Caco-2 (cell line): ENCODE measurements around the gene ABCA5. TPM values are rescaled to one million over a fixed set of nuclear protein-coding genes. Genes with fewer than 3 reads are reported as not detected.

Source experiments
- BruUV-seq: library from RNA; stranded (reverse); fragments of 400-500 nt; replicated peaks from 2 replicates; lab custom pipeline; 2021; lab: Mats Ljungman, UMichigan
- CTCF ChIA-PET: fragments of 300-600 bp; sonication (Branson Sonifier 250); formaldehyde crosslinking; loops from one replicate; lab custom pipeline; 2022; ENCODE audit warnings: antibody characterized with exemption; lab: Charles Lee
- POLR2A ChIA-PET: fragments of 300-600 bp; sonication (Branson Sonifier 250); formaldehyde crosslinking; loops from one replicate; lab custom pipeline; 2022; ENCODE audit warnings: antibody characterized with exemption; lab: Charles Lee
- DNase-seq, 2 experiments: peaks; one replicate each; pipeline versions ENCODE4 v3.0.0 to v3.0.0-alpha.2; 2020 to 2022
- H3K27me3 ChIP-seq: replicated peaks from 2 replicates; pipeline ENCODE4 v1.6.0; 2011; ENCODE audit warnings: low read length; ENCODE audit not compliant: control insufficient read depth, insufficient read depth
- H3K36me3 ChIP-seq: 2 replicates; pipeline ENCODE4 v1.5.1; 2011; ENCODE audit warnings: low read length; ENCODE audit not compliant: control insufficient read depth, insufficient read depth
- H3K4me1 ChIP-seq: fragments of 250-450 bp; sonication (Bioruptor Pico); 2 replicates; pipeline ENCODE4 v1.5.1; 2020; ENCODE audit warnings: mild to moderate bottlenecking
- H3K4me3 ChIP-seq: 2 replicates; pipeline ENCODE4 v1.5.1; 2011; ENCODE audit warnings: low read depth, mild to moderate bottlenecking, control low read depth, low read length
- H3K9me3 ChIP-seq: fragments of 250-450 bp; sonication (Bioruptor Pico); 2 replicates; pipeline ENCODE4 v1.5.1; 2020; ENCODE audit warnings: mild to moderate bottlenecking, moderate library complexity
- H3K27ac Mint-ChIP-seq: one replicate; pipeline ENCODE4 v1.8.0; 2022; ENCODE audit warnings: mixed read lengths; ENCODE audit not compliant: unreplicated experiment
- H3K27me3 Mint-ChIP-seq: one replicate; pipeline ENCODE4 v1.8.0; 2022; ENCODE audit warnings: mixed read lengths; ENCODE audit not compliant: insufficient read depth, unreplicated experiment
- H3K36me3 Mint-ChIP-seq: one replicate; pipeline ENCODE4 v1.8.0; 2022; ENCODE audit warnings: mild to moderate bottlenecking, mixed read lengths; ENCODE audit not compliant: insufficient read depth, unreplicated experiment
- H3K4me1 Mint-ChIP-seq: one replicate; pipeline ENCODE4 v1.8.0; 2022; ENCODE audit warnings: low read depth, mixed read lengths; ENCODE audit not compliant: unreplicated experiment
- H3K4me3 Mint-ChIP-seq: one replicate; pipeline ENCODE4 v1.8.0; 2022; ENCODE audit warnings: mild to moderate bottlenecking, moderate library complexity, mixed read lengths; ENCODE audit not compliant: unreplicated experiment
- H3K9me3 Mint-ChIP-seq: one replicate; pipeline ENCODE4 v1.8.0; 2022; ENCODE audit warnings: mixed read lengths; ENCODE audit not compliant: unreplicated experiment
- intact Hi-C: fragments of 100-400 bp; cut with micrococcal nuclease; formaldehyde crosslinking; loops from one replicate; pipeline ENCODE4 v1.10.0; 2022; ENCODE audit not compliant: unreplicated experiment
- total RNA-seq: library from RNA; stranded (reverse); gene quantifications from 2 replicates; pipeline ENCODE4 v1.2.3, GENCODE V29; 2022
- TF ChIP-seq, protein P1 (sequence below), 2 experiments: fragments of 200-600 bp in 1 of 2; IDR thresholded peaks; 1 replicate in 1 of 2; 2 replicates in 1 of 2; pipeline versions ENCODE4 v1.5.1 to v1.8.0; 2011 to 2022; ENCODE audit warnings: antibody characterized with exemption in 1 of 2, control low read depth in 1 of 2, inconsistent platforms in 1 of 2, low read depth in 1 of 2, low read length in 1 of 2, mild to moderate bottlenecking in 1 of 2, moderate library complexity in 1 of 2; ENCODE audit not compliant: insufficient read depth in 1 of 2, severe bottlenecking in 1 of 2, unreplicated experiment in 1 of 2

The ABCA5 gene
- total RNA-seq, 1 experiment from 2014 or later: 11.0 TPM

DNA sequence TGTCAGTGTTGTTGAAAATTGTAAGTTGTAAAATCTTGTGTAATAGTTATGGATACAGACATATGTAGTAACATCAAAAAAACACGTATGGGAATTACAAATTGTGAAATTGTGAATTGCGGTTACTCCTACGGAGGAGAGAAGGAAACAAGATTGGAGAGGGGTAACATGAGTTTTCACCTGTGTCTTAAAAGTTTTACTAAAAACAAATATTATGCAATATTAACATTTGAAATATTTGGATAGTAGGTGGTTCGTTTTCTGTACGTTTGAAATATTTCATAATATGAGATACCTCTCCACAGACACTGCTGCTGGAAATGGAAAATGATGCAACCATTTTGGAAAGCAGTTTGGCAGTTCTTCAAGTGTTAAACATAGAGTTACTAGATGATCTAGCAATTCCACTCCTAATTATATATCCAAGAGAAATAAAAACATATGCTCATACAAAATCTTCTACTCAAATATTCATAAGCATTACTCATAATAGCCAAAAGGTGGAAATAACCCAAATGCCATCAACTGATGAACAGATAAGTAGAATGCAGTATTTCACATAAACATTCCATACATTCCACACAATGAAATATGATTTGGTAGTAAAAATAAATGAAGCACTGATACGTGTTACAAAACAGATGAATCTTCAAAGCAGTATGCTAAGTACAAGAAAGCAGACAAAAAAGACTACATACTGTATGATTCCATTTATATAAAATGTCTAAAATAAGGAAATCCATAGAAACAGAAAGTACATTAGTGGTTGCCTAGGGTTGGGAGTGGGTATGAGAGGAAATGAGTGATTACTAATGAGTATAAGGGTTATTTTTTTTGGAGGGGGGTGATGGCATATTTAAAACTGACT, 57.6 kb downstream of the ABCA5 start:
- intact Hi-C loops: no loop called here

DNA sequence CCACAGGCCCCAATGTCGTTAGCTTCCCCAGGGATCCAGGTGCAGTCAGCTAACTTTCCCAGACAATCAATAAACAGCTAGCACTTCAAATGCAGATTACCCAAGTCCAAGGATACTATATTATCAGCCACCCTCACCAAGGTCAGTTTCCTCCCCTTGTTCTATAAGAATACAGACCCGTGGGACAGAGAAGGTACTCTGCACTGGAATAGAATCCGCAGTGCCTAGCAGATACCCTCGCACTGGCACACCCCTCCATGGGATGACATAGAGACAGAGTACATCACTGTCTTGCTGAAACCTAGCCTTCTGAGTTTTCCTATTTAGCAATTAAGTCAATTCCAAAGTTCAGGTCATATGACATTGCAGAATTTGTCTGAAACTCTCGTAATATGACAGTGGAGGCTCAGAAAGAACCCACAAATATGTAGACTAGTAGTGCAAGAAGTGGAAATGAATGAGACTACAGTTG, 58.4 kb downstream of the ABCA5 start:
- no peaks in the 10 kb centered on the region for H3K27me3 Mint-ChIP-seq
- TF ChIP-seq, protein P1, sequence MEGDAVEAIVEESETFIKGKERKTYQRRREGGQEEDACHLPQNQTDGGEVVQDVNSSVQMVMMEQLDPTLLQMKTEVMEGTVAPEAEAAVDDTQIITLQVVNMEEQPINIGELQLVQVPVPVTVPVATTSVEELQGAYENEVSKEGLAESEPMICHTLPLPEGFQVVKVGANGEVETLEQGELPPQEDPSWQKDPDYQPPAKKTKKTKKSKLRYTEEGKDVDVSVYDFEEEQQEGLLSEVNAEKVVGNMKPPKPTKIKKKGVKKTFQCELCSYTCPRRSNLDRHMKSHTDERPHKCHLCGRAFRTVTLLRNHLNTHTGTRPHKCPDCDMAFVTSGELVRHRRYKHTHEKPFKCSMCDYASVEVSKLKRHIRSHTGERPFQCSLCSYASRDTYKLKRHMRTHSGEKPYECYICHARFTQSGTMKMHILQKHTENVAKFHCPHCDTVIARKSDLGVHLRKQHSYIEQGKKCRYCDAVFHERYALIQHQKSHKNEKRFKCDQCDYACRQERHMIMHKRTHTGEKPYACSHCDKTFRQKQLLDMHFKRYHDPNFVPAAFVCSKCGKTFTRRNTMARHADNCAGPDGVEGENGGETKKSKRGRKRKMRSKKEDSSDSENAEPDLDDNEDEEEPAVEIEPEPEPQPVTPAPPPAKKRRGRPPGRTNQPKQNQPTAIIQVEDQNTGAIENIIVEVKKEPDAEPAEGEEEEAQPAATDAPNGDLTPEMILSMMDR (IDR thresholded peaks at IDR 0.05; ENCODE audit: insufficient read depth in 1 of 2, low read depth in 1 of 2, low read length in 1 of 2, severe bottlenecking in 1 of 2, unreplicated experiment in 1 of 2): no peak
- Histone ChIP-seq H3K36me3 (no peaks in the 10 kb centered on the region), H3K4me3 (no peak overlapping the region), H3K9me3 (no peaks in the 10 kb centered on the region), H3K4me1 (peaks cover 14% of the 10 kb centered on the region), H3K27me3 (no peaks in the 10 kb centered on the region)
- no peaks in the 10 kb centered on the region for H3K9me3 Mint-ChIP-seq
- peaks cover 13% of the 10 kb centered on the region for H3K4me1 Mint-ChIP-seq
- H3K4me3 Mint-ChIP-seq: no peak overlapping the region
- intact Hi-C loops: no loop called here
- no peak overlapping the region for H3K27ac Mint-ChIP-seq
- ChIA-PET CTCF (no interaction called here), POLR2A (interaction anchor here (0.5 kb wide), 1 partner anchor 1717 kb away, joined by 3 read pairs; no protein-coding TSS in a partner anchor)
- no peaks in the 10 kb centered on the region for H3K36me3 Mint-ChIP-seq
- no TSS peak for BruUV-seq
- peak in 1 of 2 experiments; percentile 19 for DNase-seq

More for the DNA sequence above, 57.6 kb downstream of the ABCA5 start:
- no TSS peak for BruUV-seq
- no peaks in the 10 kb centered on the region for H3K36me3 Mint-ChIP-seq
- CTCF ChIA-PET: no interaction called here
- H3K4me3 Mint-ChIP-seq: no peak overlapping the region
- DNase-seq: no peak
- H3K27me3 Mint-ChIP-seq: no peaks in the 10 kb centered on the region
- Histone ChIP-seq H3K4me1 (peaks cover 14% of the 10 kb centered on the region), H3K36me3 (no peaks in the 10 kb centered on the region), H3K9me3 (no peaks in the 10 kb centered on the region), H3K27me3 (no peaks in the 10 kb centered on the region), H3K4me3 (no peak overlapping the region)
- POLR2A ChIA-PET: no interaction called here
- TF ChIP-seq, protein P1 (IDR thresholded peaks at IDR 0.05; ENCODE audit: insufficient read depth in 1 of 2, low read depth in 1 of 2, low read length in 1 of 2, severe bottlenecking in 1 of 2, unreplicated experiment in 1 of 2): no peak
- H3K27ac Mint-ChIP-seq: no peak overlapping the region
- H3K9me3 Mint-ChIP-seq: no peaks in the 10 kb centered on the region
- H3K4me1 Mint-ChIP-seq: peaks cover 13% of the 10 kb centered on the region

DNA sequence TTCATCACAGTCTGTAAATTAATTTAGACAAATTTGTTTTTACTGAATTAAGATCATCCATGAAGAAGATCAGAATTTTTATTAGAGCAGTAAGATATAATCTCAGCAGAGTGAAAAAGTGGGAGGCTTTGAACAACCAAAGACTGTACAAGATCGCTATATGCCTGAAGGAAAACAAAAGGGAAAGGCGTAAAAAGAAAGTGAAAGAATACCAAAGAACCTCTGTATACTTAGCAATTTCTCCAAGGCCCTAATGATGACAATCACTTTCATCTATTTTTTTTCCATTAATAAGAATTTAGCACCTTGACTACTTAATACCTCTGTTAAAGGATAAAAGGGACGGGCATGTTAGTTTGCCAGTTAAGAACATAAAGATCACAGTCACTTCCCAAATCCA, 59.7 kb downstream of the ABCA5 start:
- no peaks in the 10 kb centered on the region for H3K36me3 ChIP-seq
- no peak overlapping the region for H3K4me3 Mint-ChIP-seq
- POLR2A ChIA-PET: no interaction called here
- peaks cover 13% of the 10 kb centered on the region for H3K4me1 Mint-ChIP-seq
- H3K9me3 Mint-ChIP-seq: no peaks in the 10 kb centered on the region
- H3K27me3 ChIP-seq: no peaks in the 10 kb centered on the region
- no peak for DNase-seq
- H3K4me3 ChIP-seq: no peak overlapping the region
- CTCF ChIA-PET: no interaction called here
- no TSS peak for BruUV-seq
- H3K27ac Mint-ChIP-seq: no peak overlapping the region
- TF ChIP-seq, protein P1 (IDR thresholded peaks at IDR 0.05; ENCODE audit: insufficient read depth in 1 of 2, low read depth in 1 of 2, low read length in 1 of 2, severe bottlenecking in 1 of 2, unreplicated experiment in 1 of 2): no peak
- H3K36me3 Mint-ChIP-seq: no peaks in the 10 kb centered on the region
- H3K9me3 ChIP-seq: no peaks in the 10 kb centered on the region
- peaks cover 14% of the 10 kb centered on the region for H3K4me1 ChIP-seq
- intact Hi-C loops: no loop called here
- no peaks in the 10 kb centered on the region for H3K27me3 Mint-ChIP-seq
